ENCODE measurements around the gene SDK2.

DNA sequence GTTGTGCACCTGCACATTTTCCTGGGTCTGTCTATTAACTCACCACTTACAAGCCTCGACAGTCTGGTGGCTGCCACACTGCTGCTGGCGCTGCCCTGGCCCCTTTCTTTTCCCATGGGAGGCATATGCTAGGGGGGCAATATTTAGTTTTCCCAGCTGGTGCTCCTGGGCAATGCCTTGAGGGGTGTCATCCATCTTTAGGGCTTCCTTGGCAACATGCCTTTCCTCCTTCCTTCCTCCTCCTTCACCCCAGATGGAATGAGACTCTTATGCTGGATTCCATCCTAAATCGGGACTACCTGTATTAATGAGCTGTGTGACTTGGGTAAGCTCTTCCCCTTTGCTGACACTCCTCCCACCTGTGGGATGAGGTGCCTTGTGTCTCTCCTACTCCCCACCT, 267.6 kb downstream of the SDK2 start:
- TF ChIP-seq POLR2AphosphoS5 (IDR thresholded peaks at IDR 0.05; ENCODE audit: low read depth) (no peak), GABPA (IDR thresholded peaks at IDR 0.05; ENCODE audit: low read depth) (no peak)
- TF ChIP-seq, protein P1, sequence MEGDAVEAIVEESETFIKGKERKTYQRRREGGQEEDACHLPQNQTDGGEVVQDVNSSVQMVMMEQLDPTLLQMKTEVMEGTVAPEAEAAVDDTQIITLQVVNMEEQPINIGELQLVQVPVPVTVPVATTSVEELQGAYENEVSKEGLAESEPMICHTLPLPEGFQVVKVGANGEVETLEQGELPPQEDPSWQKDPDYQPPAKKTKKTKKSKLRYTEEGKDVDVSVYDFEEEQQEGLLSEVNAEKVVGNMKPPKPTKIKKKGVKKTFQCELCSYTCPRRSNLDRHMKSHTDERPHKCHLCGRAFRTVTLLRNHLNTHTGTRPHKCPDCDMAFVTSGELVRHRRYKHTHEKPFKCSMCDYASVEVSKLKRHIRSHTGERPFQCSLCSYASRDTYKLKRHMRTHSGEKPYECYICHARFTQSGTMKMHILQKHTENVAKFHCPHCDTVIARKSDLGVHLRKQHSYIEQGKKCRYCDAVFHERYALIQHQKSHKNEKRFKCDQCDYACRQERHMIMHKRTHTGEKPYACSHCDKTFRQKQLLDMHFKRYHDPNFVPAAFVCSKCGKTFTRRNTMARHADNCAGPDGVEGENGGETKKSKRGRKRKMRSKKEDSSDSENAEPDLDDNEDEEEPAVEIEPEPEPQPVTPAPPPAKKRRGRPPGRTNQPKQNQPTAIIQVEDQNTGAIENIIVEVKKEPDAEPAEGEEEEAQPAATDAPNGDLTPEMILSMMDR (IDR thresholded peaks at IDR 0.05; ENCODE audit: insufficient read depth, low read length) = no peak
- TF ChIP-seq, protein P2, sequence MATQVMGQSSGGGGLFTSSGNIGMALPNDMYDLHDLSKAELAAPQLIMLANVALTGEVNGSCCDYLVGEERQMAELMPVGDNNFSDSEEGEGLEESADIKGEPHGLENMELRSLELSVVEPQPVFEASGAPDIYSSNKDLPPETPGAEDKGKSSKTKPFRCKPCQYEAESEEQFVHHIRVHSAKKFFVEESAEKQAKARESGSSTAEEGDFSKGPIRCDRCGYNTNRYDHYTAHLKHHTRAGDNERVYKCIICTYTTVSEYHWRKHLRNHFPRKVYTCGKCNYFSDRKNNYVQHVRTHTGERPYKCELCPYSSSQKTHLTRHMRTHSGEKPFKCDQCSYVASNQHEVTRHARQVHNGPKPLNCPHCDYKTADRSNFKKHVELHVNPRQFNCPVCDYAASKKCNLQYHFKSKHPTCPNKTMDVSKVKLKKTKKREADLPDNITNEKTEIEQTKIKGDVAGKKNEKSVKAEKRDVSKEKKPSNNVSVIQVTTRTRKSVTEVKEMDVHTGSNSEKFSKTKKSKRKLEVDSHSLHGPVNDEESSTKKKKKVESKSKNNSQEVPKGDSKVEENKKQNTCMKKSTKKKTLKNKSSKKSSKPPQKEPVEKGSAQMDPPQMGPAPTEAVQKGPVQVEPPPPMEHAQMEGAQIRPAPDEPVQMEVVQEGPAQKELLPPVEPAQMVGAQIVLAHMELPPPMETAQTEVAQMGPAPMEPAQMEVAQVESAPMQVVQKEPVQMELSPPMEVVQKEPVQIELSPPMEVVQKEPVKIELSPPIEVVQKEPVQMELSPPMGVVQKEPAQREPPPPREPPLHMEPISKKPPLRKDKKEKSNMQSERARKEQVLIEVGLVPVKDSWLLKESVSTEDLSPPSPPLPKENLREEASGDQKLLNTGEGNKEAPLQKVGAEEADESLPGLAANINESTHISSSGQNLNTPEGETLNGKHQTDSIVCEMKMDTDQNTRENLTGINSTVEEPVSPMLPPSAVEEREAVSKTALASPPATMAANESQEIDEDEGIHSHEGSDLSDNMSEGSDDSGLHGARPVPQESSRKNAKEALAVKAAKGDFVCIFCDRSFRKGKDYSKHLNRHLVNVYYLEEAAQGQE (IDR thresholded peaks at IDR 0.05; ENCODE audit: insufficient replicate concordance, low read depth) = no peak
